ENCODE measurements around the gene CT55. TPM values are rescaled to one million over a fixed set of nuclear protein-coding genes. Genes with fewer than 3 reads are reported as not detected.
"Not testable (repeated sequence)": the region's sequence is repeated elsewhere in the genome, so short reads cannot be mapped to it uniquely, and the experiment has no call there.

Gene CT55
- total RNA-seq, 1 donor from 2014 or later: not detected

DNA sequence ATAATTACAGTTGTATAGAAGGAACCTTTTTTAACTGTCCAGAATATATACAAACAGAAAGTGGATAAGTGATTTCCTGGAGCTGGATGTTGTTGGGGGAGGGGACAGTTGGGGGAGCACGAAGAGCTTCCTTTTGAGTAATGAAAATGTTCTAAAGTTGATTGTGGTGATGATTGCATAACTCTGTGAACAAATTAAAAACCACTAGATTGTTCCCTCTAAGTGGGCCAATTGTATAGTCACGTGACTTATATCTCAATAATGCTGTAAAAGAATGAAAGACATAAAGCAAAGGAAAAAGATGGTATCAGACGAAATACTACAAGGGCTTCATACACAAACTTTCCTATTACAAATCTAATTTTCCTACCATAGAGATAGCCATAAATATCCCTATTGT lies 2.7 kb downstream of the CT55 start:
- H3K4me1 Mint-ChIP-seq (ENCODE audit: low read depth): no peaks in the 10 kb centered on the region
- H3K4me3 Mint-ChIP-seq (ENCODE audit: unreplicated experiment): no peak overlapping the region
- DNase-seq (ENCODE audit: low spot score): no peak
- no peaks in the 10 kb centered on the region for H3K36me3 Mint-ChIP-seq (ENCODE audit: low read depth)
- H3K9me3 Mint-ChIP-seq (ENCODE audit: low read depth): peaks cover 21% of the 10 kb centered on the region
- H3K27me3 Mint-ChIP-seq (ENCODE audit: low read depth): peaks cover 2% of the 10 kb centered on the region
- no peak overlapping the region for H3K27ac Mint-ChIP-seq (ENCODE audit: unreplicated experiment)
- TF ChIP-seq, protein P1, sequence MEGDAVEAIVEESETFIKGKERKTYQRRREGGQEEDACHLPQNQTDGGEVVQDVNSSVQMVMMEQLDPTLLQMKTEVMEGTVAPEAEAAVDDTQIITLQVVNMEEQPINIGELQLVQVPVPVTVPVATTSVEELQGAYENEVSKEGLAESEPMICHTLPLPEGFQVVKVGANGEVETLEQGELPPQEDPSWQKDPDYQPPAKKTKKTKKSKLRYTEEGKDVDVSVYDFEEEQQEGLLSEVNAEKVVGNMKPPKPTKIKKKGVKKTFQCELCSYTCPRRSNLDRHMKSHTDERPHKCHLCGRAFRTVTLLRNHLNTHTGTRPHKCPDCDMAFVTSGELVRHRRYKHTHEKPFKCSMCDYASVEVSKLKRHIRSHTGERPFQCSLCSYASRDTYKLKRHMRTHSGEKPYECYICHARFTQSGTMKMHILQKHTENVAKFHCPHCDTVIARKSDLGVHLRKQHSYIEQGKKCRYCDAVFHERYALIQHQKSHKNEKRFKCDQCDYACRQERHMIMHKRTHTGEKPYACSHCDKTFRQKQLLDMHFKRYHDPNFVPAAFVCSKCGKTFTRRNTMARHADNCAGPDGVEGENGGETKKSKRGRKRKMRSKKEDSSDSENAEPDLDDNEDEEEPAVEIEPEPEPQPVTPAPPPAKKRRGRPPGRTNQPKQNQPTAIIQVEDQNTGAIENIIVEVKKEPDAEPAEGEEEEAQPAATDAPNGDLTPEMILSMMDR (IDR thresholded peaks at IDR 0.05): no peak

DNA sequence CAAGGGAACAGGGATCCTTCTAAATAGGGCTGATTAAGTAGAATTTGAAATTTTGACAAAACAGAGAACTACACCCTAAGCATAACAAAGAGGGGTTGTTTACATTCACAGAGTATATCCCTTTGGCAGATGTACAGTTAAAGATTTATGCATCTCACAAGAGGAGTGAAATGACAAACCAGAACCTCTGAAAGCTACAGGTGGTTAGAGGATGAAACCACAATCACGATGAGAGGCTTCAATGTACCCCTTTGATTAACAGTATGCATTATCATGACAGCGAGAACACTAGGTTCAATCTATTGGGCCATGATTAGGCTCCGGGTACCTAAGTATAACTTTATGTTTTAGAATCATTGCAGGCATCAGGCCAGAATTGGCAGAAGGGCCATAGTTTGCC lies 16.5 kb downstream of the CT55 start:
- not testable (repeated sequence) for H3K27me3 Mint-ChIP-seq (ENCODE audit: low read depth); H3K9me3 Mint-ChIP-seq (ENCODE audit: low read depth); H3K4me3 Mint-ChIP-seq (ENCODE audit: unreplicated experiment); H3K4me1 Mint-ChIP-seq (ENCODE audit: low read depth); H3K27ac Mint-ChIP-seq (ENCODE audit: unreplicated experiment); H3K36me3 Mint-ChIP-seq (ENCODE audit: low read depth); DNase-seq (ENCODE audit: low spot score)

DNA sequence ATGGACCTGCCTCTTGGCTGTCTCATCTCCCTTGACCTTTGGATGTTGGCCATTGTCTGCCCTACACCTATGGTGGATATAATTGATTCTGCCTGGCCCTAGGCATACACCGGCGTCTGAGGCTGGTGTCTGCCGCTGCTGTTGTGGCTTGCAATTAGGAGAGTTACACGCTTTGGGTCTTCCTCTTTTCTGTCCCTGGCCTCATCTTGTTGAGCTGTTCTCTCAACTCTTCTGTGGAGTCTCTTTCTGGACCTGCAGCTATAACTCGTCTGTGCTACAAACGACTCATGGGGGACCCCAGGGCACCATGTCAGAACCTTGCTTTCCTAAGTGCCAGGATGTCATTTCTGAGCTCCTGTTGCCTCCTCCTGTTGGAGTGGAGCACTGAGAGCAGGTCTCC lies 45.1 kb downstream of the CT55 start:
- H3K36me3 Mint-ChIP-seq (ENCODE audit: low read depth); H3K4me3 Mint-ChIP-seq (ENCODE audit: unreplicated experiment); H3K4me1 Mint-ChIP-seq (ENCODE audit: low read depth); H3K27ac Mint-ChIP-seq (ENCODE audit: unreplicated experiment); DNase-seq (ENCODE audit: low spot score); H3K27me3 Mint-ChIP-seq (ENCODE audit: low read depth); H3K9me3 Mint-ChIP-seq (ENCODE audit: low read depth): not testable (repeated sequence)

DNA sequence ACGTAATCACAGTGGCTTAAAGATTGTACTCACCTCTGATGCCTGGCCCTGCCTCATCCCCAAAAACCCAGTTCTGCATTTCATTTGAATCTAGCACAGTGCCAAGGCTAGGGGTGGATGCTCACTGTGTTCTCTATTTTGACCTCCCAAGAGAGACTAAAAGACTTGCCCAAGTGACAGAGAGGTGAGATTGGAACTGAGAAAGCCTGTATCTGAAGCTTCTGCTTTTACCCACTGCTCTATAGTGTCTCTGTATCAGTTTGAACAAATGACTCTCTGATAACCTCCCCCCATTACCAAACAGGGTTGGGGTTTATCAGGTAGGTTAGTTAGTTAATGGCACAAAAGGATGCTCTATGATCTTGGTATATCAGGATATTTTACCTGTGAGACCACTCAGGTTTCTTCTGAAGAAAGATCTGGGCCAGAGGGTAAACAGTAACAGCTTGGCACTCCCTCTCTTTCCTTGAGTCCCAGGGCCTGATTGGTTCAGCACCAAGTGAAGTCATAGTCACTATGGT lies 51.1 kb downstream of the CT55 start, which contains the start of gene ETDB:
ETDB (minus strand) TSS at position 471 of the 521 bp plus-strand sequence. CDS start 1,265 bp downstream, outside the sequence.
- H3K4me3 Mint-ChIP-seq (ENCODE audit: unreplicated experiment); DNase-seq (ENCODE audit: low spot score); H3K9me3 Mint-ChIP-seq (ENCODE audit: low read depth); H3K27me3 Mint-ChIP-seq (ENCODE audit: low read depth); H3K27ac Mint-ChIP-seq (ENCODE audit: unreplicated experiment); H3K36me3 Mint-ChIP-seq (ENCODE audit: low read depth); H3K4me1 Mint-ChIP-seq (ENCODE audit: low read depth): not testable (repeated sequence)

DNA sequence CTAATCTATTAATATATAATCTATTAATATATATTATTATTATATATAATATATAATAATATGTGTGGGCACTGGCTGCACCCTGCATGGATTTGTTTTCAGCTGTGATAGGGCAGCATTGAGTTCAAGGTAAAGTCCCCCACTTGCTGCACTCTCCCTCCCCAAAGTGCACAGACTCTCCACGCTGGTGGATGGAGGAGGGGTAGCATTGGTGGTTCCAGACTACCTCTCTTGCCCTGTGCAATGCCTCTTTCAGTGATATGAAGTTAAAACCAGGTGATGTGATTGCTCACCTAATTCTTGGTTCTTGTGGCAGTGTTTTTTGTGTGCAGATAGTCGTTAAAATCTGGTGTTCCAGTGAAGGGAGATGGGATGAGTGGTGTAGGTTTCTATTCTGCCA lies 55.1 kb downstream of the CT55 start:
- H3K9me3 Mint-ChIP-seq (ENCODE audit: low read depth); H3K4me1 Mint-ChIP-seq (ENCODE audit: low read depth); H3K27me3 Mint-ChIP-seq (ENCODE audit: low read depth); DNase-seq (ENCODE audit: low spot score); H3K27ac Mint-ChIP-seq (ENCODE audit: unreplicated experiment); H3K4me3 Mint-ChIP-seq (ENCODE audit: unreplicated experiment); H3K36me3 Mint-ChIP-seq (ENCODE audit: low read depth): not testable (repeated sequence)

DNA sequence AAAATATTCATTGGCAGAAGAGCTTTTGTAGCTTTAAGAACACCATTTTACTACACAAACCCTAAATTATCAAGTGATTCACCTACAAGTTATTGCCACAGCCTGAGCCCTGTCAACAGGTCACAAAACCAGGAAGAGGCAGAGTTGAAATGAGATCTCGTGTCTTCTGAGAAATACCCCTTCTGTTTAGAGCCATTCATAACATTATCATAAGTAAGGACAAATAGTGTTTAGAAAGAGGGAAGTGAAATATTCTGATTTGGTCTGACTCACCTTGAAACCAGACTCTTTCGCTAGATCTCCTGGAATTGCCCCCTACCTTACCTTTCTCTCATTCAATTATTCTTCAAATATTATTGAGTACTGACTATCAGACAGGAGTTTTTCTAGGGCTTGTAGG lies 56.8 kb downstream of the CT55 start:
- Mint-ChIP-seq H3K4me3 (ENCODE audit: unreplicated experiment) (no peak overlapping the region), H3K27me3 (ENCODE audit: low read depth) (peaks cover 1% of the 10 kb centered on the region), H3K27ac (ENCODE audit: unreplicated experiment) (no peak overlapping the region), H3K9me3 (ENCODE audit: low read depth) (peaks cover 2% of the 10 kb centered on the region), H3K4me1 (ENCODE audit: low read depth) (no peaks in the 10 kb centered on the region), H3K36me3 (ENCODE audit: low read depth) (no peaks in the 10 kb centered on the region)
- TF ChIP-seq, protein P1 (IDR thresholded peaks at IDR 0.05): no peak
- DNase-seq (ENCODE audit: low spot score): no peak

DNA sequence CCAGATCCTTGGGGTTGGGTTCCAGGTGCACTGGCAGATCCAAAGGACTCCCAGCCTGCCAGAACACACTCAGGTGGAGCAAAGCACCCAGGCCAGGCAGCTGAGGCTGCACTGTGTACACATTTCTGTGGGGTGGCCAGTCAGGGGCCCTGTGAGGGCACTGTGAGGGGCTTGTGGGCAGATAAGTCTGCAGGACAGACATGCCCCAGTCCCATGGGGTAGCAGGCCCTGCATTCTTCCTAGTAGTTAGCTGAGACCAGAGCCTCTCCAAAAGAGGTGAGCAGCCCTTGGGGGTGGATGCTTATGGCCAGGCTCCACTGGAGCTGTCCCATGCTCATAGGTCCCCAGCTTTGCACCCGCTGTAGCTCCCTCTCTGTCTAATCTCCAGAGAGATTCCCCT lies 58.5 kb downstream of the CT55 start:
- no peak overlapping the region for H3K27ac Mint-ChIP-seq (ENCODE audit: unreplicated experiment)
- peaks cover 10% of the 10 kb centered on the region for H3K27me3 Mint-ChIP-seq (ENCODE audit: low read depth)
- DNase-seq (ENCODE audit: low spot score): no peak
- no peak overlapping the region for H3K4me3 Mint-ChIP-seq (ENCODE audit: unreplicated experiment)
- TF ChIP-seq, protein P1 (IDR thresholded peaks at IDR 0.05): no peak
- no peaks in the 10 kb centered on the region for H3K4me1 Mint-ChIP-seq (ENCODE audit: low read depth)
- H3K36me3 Mint-ChIP-seq (ENCODE audit: low read depth): no peaks in the 10 kb centered on the region
- H3K9me3 Mint-ChIP-seq (ENCODE audit: low read depth): peaks cover 7% of the 10 kb centered on the region
